Measurements from ENCODE around the gene PRRT2. TPM values are rescaled to one million over a fixed set of nuclear protein-coding genes. Genes with fewer than 3 reads are reported as not detected.
A peak's percentile ranks its signal among the peaks of the same experiment; 100 is the strongest.

PRRT2 gene
- total and polyA plus RNA-seq, 12 donors: 0.62 to 6.3 (median 1.1) TPM

GRCh38 chr16:29805232-29806098 lies 6.5 kb upstream of the PRRT2 start:
- intact Hi-C loops (cut with DNase I): loop anchor here in 3 of 10 donors (1.0 to 10.0 kb wide), 3 partner anchors 15 to 169 kb away; partner anchors contain the start of genes KIF22 (in 2 of the 3) and TAOK2 (in 1 of the 3)
- Histone ChIP-seq H3K4me3 (peak overlapping the region; percentile 65 to 99 (median 79)), H3K9me3 (no peaks in the 10 kb centered on the region), H3K36me3 (peaks cover 0 to 43% (median 14%) of the 10 kb centered on the region in 9 donors), H3K27ac (peak overlapping the region; percentile 94 to 100 (median 97)), H3K4me1 (peaks cover 26 to 46% (median 43%) of the 10 kb centered on the region in 9 donors), H3K27me3 (no peaks in the 10 kb centered on the region)
- DNase-seq: peak; percentile 97 to 98
- peak in 2 of 9 donors; percentile 20 to 21 for TF ChIP-seq CTCF (IDR thresholded peaks at IDR 0.05)
- WGBS, 2 donors: 1% methylated on average over 72 to 100 of the region's 103 CpGs
- ATAC-seq: peak; percentile 83 to 94 (median 90)

DNA sequence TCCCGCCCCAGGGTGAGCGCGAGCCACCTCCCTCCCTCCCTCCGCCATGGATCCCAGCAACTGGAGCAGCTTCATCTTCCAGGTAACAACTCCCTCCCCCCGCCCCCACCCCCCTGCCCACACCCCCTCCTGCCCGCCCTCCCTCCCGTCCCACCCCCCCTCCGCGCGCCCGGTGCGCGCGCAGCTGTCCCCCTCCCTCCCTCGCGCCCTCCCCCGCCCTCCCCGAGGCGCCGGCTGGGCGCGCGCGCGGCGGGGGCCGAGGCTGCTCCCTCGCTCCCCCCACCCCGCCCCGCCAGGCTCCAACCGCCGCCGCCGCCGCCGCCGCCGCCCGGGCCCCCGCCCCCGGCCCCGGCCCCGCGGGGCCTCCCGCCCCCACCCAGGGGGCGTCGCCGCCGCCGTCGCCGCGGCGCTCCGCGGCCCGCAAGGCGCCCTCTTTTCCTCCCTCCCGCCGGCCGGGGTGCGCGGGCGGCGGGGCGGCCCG lies 5.9 kb upstream of the PRRT2 start, which contains the start of gene MAZ:
MAZ (plus strand) TSS at position 431 of the 481 bp plus-strand sequence. CDS start 173 bp downstream, outside the sequence.
- DNase-seq (no peak), ATAC-seq (peak in 3 of 8 donors; percentile 0 to 2 (median 1))
- H3K4me1 ChIP-seq: peaks cover 31 to 52% (median 50%) of the 10 kb centered on the region in 9 donors
- 0 to 1% methylated on average over 1 to 30 of the region's 67 CpGs for WGBS, 2 donors
- peaks cover 0 to 37% (median 14%) of the 10 kb centered on the region in 9 donors for H3K36me3 ChIP-seq
- no peak for TF ChIP-seq CTCF (IDR thresholded peaks at IDR 0.05)
- H3K4me3 ChIP-seq: peak within 1 kb of the TSS; percentile 65 to 99 (median 79)
- intact Hi-C loops (cut with DNase I): loop anchor here in 1 of 10 donors (10.0 kb wide), 1 partner anchor 169 kb away; the partner anchor contains the start of gene TAOK2
- H3K27me3 ChIP-seq: no peaks in the 10 kb centered on the region
- H3K27ac ChIP-seq: peak within 1 kb of the TSS; percentile 94 to 100 (median 97)
- no peaks in the 10 kb centered on the region for H3K9me3 ChIP-seq

DNA sequence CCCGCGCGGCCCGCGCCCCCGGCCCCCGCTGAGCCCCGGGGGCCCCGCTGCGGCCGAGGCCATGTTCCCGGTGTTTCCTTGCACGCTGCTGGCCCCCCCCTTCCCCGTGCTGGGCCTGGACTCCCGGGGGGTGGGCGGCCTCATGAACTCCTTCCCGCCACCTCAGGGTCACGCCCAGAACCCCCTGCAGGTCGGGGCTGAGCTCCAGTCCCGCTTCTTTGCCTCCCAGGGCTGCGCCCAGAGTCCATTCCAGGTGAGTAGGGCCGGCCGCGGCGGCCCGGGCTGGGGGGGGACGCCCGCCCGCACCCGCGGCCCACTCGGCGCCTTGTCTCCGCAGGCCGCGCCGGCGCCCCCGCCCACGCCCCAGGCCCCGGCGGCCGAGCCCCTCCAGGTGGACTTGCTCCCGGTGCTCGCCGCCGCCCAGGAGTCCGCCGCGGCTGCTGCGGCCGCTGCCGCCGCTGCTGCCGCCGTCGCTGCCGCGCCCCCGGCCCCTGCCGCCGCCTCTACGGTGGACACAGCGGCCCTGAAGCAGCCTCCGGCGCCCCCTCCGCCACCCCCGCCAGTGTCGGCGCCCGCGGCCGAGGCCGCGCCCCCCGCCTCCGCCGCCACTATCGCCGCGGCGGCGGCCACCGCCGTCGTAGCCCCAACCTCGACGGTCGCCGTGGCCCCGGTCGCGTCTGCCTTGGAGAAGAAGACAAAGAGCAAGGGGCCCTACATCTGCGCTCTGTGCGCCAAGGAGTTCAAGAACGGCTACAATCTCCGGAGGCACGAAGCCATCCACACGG lies 5.2 kb upstream of the PRRT2 start:
- Histone ChIP-seq H3K36me3 (peaks cover 0 to 30% (median 14%) of the 10 kb centered on the region in 9 donors), H3K27me3 (peaks cover 0 to 4% (median 0%) of the 10 kb centered on the region in 7 donors), H3K27ac (peak overlapping the region; percentile 72 to 97 (median 92)), H3K4me3 (peak overlapping the region; percentile 38 to 67 (median 58)), H3K4me1 (peaks cover 31 to 57% (median 56%) of the 10 kb centered on the region in 9 donors), H3K9me3 (no peaks in the 10 kb centered on the region)
- WGBS, 2 donors: 0 to 2% methylated on average over 41 to 99 of the region's 99 CpGs
- ATAC-seq: no peak
- DNase-seq: peak; percentile 63 to 66
- no peak for TF ChIP-seq CTCF (IDR thresholded peaks at IDR 0.05)
- intact Hi-C loops (cut with DNase I): loop anchor here in 1 of 10 donors (10.0 kb wide), 1 partner anchor 168 kb away; the partner anchor contains the start of gene TAOK2
